ENCODE measurements around the gene STAT4. TPM values are rescaled to one million over a fixed set of nuclear protein-coding genes. Genes with fewer than 3 reads are reported as not detected.
A peak's percentile ranks its signal among the peaks of the same experiment; 100 is the strongest.

The STAT4 gene
- total RNA-seq, 1 donor from 2014 or later: 5.3 TPM

DNA sequence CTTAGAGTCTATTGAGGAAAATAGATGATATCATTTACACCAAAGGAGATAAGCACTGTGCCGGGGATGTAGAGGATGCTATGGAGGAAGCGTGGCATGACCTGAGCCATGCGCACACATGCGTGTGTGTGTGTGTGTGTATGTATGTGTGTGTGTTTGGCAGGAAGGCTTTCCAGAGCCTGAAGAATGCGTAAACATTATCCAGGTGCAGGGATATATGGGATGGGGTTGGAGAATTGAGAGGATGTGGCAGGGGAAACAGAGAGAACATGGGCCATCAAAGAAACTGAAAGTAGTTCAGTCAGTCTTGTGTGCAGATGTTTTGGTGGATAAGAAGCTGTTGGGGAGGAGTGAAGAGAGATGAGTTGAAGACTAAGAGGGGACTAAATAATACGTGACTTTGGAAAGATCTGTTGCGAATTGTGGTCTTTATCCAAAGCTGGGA, 127.5 kb downstream of the STAT4 start:
- FAIRE-seq (no peak), DNase-seq (ENCODE audit: low spot score in 2 of 2) (no peak)

DNA sequence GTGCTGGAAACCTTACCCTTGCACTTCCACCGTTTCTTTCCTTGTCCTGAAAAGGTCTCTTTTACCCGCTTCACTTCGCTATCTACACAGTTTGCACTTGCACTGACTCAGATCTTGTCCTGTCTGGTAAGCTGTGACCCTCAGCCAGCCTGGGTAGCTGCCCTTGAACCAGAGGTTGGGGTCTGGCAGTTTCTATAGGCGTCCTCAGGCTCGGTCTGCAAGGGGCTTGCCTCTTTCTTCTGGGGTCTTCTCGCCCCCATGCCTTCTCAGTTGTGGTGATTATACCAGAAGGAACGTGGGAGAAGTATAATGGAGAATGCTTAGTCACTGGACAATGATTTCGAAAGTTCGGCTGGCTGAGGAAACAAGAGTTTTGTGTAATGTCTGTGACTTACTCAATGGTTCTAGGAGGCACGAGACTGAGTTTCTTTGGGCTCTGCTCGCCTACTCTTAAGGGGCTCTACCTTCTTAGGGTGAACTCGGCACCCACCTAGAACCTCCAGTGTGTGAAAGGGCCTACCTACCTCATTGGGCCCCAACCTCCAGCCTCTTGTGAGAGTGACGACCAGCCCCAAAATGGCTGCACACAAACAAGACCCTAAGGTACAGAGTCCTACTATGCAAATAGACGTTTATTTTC, 129.9 kb downstream of the STAT4 start:
- DNase-seq (ENCODE audit: low spot score in 2 of 2) (peak in 1 of 2 donors; percentile 30), FAIRE-seq (no peak)

DNA sequence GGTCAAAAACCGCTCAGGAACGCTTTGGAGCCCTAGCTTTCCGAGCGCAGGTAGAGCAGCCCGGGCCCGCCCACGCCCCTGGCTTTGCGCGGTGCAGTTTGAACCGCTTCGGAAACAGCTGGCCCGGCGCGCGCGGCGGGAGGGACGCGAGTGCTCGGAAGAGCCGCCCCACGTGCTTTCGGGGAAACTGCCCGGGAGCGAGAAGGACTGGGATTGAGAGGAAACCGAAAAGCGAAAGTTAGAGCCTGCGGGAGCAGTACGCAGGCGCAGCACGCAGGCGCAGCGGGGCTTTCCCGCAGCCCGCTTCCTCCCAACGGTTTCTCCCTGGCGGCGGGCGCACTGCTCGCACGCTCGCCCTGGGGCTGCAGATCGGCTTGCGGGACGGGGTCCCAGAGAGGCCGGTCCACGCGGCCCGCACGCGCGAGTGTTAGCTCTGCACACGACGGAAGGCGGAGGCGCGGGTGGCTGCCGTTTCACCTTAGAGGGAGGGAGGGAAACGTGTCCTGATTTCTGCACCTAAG, 130.5 kb downstream of the STAT4 start:
- DNase-seq (ENCODE audit: low spot score in 2 of 2) (peak; percentile 92 to 94), FAIRE-seq (no peak)

DNA sequence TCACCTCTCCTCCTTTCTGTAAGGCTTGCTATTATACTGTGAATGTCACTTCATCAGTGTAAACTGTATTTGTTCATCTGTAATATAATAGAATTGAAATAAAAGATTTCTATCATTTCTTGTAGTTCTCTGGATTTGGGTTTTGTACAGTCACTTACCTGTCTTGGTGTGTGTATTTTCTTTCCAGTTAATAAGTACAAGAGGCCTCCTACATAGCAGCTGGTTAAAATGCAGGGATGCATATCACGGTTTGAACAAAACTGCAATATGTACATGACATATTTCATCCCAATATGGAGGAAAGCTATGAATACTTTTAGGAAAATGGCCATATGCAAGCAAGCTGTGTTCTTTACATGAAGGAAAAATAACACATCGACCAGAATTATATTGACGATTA, 131.4 kb downstream of the STAT4 start:
- no peak for DNase-seq (ENCODE audit: low spot score in 2 of 2)

DNA sequence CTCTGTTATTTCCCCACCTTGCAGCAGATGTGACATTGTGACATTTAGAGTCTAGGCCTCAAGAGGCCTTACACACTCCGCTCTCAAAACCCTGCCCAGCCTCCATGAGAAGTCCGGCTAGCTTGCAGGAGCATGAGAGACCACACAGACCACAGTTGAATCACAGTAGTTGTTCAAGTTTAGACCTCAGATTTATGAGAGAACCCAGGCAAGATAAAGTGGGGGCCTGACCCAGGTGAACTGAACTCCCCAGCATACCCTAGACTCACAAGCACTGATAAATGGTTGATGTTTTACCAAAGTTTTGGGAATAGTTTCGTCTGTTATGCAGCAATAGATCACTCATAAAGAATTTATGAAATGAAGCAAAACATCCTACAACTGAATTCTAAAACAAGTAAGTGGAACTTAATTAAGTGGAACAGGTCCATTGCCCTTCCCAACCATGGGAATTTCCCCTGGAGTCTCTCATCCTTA, 132.1 kb downstream of the STAT4 start:
- DNase-seq (ENCODE audit: low spot score in 2 of 2): no peak
- FAIRE-seq: no peak

More for the DNA sequence above, 131.4 kb downstream of the STAT4 start:
- FAIRE-seq: no peak

DNA sequence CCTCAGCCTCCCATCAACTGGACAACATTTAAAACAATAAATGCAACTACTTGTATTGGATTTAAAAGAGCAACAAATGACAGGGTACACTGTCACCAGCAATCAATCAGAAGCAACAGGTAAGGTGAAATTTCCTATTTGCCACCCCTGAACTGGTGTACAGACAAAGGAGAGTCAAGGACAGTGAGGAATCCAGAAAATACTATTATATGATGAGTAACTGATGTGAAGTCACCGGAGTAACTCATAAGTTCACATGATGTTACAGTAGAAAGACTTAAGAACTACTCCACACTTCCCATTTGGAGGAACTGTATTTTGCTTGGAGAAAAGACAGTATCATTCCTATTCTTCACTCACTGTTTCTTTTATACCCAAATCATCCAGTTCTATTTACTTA, 132.7 kb downstream of the STAT4 start:
- FAIRE-seq: no peak
- no peak for DNase-seq (ENCODE audit: low spot score in 2 of 2)

DNA sequence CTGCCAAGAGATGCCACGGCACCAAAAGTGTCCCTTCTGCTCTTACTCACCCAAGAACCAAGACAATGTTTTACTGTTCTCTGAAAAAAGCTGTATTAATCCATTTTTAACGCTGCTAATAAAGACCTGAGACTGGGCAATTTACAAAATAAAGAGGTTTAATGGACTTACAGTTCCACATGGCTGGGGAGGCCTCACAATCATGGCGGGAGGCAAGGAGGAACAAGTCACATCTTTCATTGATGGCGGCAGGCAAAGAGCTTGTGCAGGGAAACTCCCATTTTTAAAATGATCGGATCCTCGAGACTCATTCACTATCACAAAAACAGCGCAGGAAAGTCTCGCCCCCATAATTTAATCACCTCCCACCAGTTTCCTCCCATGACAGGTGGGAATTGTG, 135.0 kb downstream of the STAT4 start:
- no peak for FAIRE-seq
- no peak for DNase-seq (ENCODE audit: low spot score in 2 of 2)

GRCh38 chr2:191015239-191015638, 135.6 kb downstream of the STAT4 start:
- FAIRE-seq: no peak
- DNase-seq (ENCODE audit: low spot score in 2 of 2): no peak

- DNase-seq (ENCODE audit: low spot score in 2 of 2) (no peak), FAIRE-seq (no peak)
Measured at GRCh38 chr2:191014653-191015020, 136.2 kb downstream of the STAT4 start.

- no peak for FAIRE-seq
Measured at GRCh38 chr2:191013932-191014652, 136.7 kb downstream of the STAT4 start, which contains the start of gene STAT1. Gene STAT1, minus strand, starts transcription at chr2:191014171. Its CDS starts 4,168 bp downstream, at chr2:191010003.

GRCh38 chr2:191013682-191013931, 137.2 kb downstream of the STAT4 start:
- DNase-seq (ENCODE audit: low spot score in 2 of 2): no peak
- FAIRE-seq: no peak

More at GRCh38 chr2:191013932-191014652, 136.7 kb downstream of the STAT4 start, which contains the start of gene STAT1:
- peak; percentile 97 for DNase-seq (ENCODE audit: low spot score in 2 of 2)

DNA sequence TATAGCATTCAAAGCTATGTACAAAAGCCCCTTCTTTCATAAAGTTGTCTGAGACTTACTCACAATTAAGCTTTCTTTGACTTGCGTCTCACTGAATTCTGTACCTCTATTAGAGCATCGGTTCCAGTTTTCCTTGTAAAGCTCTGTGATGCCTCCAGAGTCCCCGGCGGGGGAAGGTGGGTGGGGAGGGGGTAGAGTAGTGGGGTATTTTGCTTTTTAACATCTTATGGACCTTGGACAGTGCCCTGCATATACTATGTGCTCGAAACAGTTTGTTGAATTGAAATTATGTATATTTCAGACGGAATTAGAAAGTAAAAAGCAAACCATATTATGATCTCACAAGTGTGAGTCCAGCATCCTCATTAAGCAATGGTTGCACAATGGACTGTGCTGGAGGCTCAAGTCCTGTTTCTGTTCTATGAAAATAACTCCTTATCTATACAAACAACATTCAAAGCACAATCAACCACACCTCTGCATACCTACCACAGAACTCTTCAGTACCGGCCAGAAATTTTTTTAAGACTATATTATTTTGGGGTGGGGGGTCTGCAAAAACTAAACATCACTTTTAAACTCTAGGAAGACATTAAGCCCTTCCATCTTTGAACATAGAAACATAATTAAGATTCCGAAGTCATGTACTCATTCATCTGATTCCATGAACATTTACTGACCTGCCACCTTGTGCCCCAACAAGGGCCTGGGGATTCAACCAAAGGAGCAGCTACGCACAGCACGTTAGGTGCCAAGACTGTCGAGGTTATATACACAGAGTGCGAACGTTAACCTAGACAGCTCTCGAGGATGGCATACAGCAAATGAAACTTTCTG, 137.7 kb downstream of the STAT4 start:
- DNase-seq (ENCODE audit: low spot score in 2 of 2) (no peak), FAIRE-seq (no peak)

GRCh38 chr2:191012346-191012745, 138.4 kb downstream of the STAT4 start:
- DNase-seq (ENCODE audit: low spot score in 2 of 2) (no peak), FAIRE-seq (no peak)

DNA sequence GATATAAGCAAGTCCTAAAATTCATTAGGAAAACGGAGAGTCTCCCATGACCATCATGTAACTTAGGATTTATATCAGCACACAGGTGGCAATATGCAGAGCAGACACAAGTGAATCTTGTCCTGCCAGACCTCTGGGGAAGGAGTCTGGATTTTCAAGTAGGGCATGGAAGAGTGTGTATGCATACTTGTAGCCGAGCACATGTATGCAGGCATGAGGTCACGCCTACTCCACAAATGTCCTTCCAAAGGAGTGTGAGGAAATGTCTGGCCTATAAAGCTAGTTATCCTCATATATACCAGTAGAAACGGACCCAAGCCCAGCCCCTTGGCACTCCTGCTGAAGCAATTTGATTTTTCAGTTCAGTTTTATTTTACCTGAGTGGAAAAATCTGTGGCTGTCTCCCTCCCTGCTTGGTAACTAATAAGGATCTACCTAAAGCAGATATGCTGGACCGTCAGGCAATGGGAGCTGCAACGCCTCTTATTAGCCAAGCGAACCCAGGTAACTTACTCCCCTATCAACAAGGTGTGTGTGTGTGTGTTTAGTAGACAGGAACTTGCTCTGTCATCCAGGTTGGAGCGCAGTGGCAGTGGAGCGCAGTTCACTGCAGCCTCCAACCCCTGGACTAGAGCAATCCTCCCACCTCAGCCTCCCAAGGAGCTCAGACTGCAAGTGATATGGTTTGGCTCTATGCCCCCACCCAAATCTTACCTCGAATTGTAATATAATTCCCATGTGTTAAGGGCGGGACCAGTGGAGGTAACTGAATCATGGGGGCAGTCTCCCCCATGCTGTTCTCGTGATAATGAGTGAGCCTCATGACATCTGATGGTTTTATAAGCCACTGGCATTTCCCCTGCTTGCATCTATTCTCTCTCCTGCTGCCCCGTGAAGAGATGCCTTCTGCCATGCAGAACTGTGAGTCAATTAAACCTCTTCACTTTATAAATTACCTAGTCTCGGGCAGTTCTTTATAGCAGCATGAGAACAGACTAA, 139.6 kb downstream of the STAT4 start:
- no peak for FAIRE-seq
- DNase-seq (ENCODE audit: low spot score in 2 of 2): no peak

DNA sequence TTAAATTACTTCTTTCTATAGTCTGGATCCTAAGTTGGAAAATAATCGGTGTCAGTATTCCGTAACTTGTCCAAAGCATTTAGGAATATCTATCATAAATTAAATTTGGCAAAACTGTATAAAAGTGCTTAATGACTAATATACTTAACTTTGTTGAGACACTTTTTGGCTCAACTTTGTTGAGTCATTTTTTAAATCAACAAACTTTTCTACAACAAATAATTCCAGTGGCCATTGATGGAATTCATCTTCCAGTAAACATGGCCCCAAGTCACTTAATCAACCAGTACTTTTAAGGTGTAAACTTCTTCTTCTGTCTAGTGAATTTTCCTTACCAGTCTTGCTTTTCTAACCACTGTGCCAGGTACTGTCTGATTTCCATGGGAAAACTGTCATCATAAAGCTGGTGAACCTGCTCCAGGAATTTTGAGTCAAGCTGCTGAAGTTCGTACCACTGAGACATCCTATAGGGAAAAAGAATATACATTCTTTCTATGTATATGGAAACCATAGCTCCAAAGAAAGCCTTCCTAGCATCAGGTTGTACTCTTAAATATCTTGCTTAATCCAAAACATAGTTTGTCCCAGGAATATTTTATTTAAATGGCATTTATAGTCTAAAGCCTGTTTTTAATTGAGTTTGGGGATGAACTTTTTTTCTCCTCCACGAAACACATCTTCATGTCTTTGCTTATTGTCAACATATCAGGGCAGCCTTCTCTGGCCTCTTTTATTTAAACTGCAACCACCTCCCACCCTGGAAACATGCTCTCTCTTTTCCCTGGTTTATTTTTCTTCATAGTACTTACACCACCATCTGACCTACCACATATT, 141.0 kb downstream of the STAT4 start:
- DNase-seq (ENCODE audit: low spot score in 2 of 2) (no peak), FAIRE-seq (no peak)

- DNase-seq (ENCODE audit: low spot score in 2 of 2): no peak
- FAIRE-seq: no peak
Measured at GRCh38 chr2:191008286-191008685, 142.5 kb downstream of the STAT4 start.

GRCh38 chr2:191006997-191007783, 143.6 kb downstream of the STAT4 start:
- DNase-seq (ENCODE audit: low spot score in 2 of 2): no peak
- FAIRE-seq: no peak

GRCh38 chr2:191006297-191006696, 144.5 kb downstream of the STAT4 start:
- DNase-seq (ENCODE audit: low spot score in 2 of 2) (no peak), FAIRE-seq (no peak)
